GM10847 (cell line): Measurements from ENCODE around the gene CCDC149.

Experiments
- POLR2A ChIP-seq: IDR thresholded peaks from 2 replicates; pipeline ENCODE4 v1.6.1; 2011; ENCODE audit not compliant: insufficient read length; ENCODE audit errors: extremely low read depth

The CCDC149 gene

GRCh38 chr4:24894243-24894642 is 18.6 kb downstream of the CCDC149 start:
- no peak for TF ChIP-seq POLR2A

- no peak for TF ChIP-seq POLR2A
These were observed 20.1 kb downstream of the CCDC149 start for GRCh38 chr4:24892778-24893177.

GRCh38 chr4:24892278-24892677 is 20.6 kb downstream of the CCDC149 start:
- TF ChIP-seq POLR2A = no peak

DNA sequence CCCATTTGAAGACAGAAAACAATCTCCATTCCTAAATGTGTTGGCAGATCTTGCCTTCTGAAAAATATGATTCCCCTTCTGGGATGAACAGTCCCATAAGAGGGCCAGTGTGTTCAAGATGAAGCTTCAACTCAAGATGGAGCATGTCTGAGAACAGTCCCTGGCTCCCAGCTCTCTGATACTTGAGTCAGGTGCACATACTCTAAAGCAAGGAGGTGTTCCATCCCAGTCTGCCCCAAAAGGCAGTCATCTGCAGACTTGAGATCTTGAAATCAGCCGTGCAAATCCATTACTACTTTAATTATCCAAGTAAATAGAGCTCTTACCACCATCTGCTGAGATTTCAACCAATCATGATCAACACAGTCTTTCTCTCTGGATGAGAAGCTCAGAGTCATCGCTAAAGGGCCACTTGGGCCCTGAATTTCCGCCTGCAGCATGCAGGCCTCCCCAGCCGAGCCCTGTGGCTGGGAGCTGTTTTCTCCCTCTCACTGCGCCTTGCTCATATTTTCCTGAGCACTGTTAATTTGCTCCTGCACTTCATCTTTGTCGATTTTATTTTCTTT is 22.2 kb downstream of the CCDC149 start:
- no peak for TF ChIP-seq POLR2A

GRCh38 chr4:24889991-24890390 is 22.9 kb downstream of the CCDC149 start:
- TF ChIP-seq POLR2A = no peak

GRCh38 chr4:24888475-24889344 is 24.1 kb downstream of the CCDC149 start:
- no peak for TF ChIP-seq POLR2A

DNA sequence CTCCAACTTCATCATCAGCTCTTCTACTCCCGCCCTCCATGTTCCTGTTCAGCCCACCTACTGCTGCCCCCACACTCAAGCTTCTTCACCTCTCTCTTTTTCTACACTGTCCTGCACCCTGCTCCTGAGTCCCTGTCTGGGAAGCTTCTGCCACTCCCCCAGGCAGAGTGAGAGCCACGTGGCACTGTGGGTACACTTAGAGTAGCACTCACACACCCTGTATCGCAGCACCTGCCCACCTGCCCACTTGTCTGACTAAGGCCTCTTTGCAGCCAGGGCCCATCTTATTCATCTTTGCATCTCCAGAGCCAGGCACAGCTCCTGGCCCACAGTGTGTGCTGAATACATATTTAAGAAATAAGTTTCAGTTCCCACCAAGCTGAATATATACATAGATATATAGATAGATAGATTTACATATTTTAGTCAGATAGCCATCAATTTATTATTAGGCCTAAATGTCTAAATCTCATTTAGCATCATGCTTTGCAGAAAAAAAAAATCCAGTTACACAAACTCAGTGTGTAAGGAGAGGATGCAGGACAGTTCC is 24.9 kb downstream of the CCDC149 start:
- TF ChIP-seq POLR2A = no peak

- TF ChIP-seq POLR2A = no peak
These were observed 26.2 kb downstream of the CCDC149 start for GRCh38 chr4:24886596-24886995.

DNA sequence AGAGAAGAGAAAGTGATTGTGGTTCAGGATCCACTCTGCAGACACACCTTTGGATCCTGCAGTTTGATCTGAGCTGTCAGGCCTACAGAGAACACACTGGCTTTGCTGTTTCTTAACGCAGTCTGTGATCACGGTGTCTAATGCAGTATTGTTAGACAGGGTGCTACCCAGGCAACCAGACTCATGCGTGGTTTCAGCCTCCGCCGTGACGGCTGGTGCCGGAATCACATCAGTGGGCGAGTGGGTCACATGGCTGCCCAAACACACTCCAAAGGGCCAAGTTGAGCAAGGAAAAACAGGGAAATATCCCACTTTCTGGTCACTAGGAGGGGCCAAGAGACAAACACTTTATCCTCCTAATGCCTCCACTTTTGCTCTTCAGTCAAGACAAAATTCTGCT is 27.5 kb downstream of the CCDC149 start:
- TF ChIP-seq POLR2A = no peak

DNA sequence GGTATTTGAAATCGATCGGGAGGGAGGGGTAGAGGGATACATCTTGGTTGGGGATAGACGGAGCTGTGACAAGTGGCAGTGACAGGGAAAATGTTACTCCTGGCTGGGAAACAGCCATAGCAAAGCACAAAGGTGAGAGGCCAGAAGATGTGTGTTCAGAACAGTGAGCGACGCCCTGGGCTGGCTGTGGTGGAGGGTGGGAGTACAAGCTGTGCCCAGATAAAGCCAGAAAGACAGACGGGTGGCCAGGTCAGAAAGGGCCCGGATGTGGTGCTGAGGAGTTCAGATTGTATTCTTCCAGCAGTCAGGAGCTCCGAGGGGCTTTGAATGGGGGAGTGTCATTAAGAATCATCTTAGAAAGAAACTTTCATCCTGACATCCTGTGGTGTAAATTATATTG is 27.9 kb downstream of the CCDC149 start:
- no peak for TF ChIP-seq POLR2A

DNA sequence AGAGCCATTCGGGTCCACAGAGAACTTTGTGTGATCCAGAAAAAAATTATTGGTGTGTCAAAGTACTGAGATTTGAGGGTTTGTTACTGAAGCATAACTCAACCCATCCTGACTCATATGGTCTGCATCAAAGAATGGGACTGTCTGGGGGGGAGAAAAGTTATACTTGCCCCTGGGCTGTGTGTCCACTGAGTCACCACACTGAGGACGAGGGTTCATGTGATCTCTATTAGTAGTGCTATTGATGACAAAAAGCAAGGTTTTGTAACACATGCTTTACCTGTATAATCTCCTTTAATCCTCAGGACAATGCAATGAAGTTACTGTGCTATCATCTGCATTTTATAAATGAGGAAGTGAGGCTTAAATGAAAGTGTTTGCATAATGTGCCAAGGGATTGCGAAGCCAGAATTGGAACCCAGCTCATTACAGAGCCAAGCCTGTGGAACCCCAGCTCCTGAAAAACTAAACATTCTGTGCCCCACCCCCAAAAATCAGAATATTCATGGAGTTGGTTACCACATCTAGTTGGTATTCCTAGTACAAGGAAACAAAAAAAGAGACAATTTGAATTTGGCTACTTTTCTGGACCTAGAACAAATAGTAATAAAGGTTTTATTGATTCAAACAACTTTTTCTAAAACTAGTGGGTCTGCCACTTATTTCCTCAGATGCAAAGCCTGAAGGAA is 31.2 kb downstream of the CCDC149 start:
- TF ChIP-seq POLR2A = no peak

- TF ChIP-seq POLR2A = no peak
These were observed 32.7 kb downstream of the CCDC149 start for GRCh38 chr4:24880186-24880585.

DNA sequence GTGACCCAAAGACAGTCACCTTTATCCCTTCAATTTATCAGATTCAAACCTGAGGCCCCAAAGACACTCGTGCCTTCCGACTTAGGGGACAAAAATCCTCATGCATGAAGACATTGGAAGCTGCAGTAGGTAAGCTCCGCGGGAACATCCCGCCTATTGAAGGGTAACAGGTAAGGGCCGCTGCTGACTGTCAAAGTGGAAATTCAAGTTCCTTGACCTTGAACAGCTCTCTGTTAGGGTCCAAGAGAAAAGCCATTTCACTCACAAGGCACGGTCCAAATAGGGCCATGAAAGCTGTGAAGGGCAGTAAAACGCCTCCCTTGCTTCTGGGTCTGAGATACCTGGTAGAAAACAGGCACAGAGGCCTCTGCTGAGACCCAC is 34.2 kb downstream of the CCDC149 start:
- TF ChIP-seq POLR2A = no peak

- no peak for TF ChIP-seq POLR2A
These were observed 34.8 kb downstream of the CCDC149 start for GRCh38 chr4:24877868-24878635.

DNA sequence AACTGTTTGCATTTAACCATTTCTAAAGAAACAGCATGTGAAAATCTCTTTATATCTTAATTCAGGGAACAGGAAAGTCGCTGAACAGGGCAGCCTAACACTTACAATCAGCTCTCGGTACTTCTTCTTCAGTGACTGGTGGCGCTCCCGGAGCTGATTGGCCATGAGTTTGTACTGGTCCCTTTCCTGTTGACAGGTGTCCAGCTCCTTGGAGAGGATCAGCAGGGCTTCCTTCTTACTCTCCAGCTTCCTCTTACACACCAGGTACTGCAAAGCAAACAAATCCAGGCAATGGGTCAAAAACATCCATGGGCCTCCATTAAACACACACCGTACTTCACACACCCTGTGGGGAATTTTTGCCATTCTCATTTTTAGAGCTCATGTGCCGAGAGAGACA is 36.4 kb downstream of the CCDC149 start:
- no peak for TF ChIP-seq POLR2A

DNA sequence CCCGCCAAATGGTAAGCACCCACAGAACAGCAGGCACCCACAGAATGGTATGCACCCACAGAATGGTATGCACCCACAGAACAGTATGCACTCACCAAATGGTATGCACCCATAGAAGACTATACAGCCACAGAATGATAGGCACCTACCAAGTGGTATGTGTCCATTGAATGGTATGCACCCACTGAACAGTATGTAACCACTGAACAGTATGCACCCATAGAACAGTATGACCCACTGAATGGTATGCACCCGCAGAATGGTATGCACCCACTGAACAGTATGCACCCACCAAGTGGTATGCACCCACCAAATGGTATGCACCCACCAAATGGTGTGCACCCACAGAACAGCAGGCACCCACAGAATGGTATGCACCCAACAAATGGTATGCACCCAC is 40.1 kb downstream of the CCDC149 start:
- no peak for TF ChIP-seq POLR2A

- TF ChIP-seq POLR2A = no peak
These were observed 41.6 kb downstream of the CCDC149 start for GRCh38 chr4:24871210-24871609.
